Natural killer cell treated with Interleukin-12 subunit alpha and Interleukin-12 subunit beta and Interleukin-15 and Interleukin-18, amount 100 ng/mL, for 72 hours (primary cell): ENCODE measurements around the gene GUCY2D. TPM values are rescaled to one million over a fixed set of nuclear protein-coding genes. Genes with fewer than 3 reads are reported as not detected.
A peak's percentile ranks its signal among the peaks of the same experiment; 100 is the strongest.
"Not testable (repeated sequence)": the region's sequence is repeated elsewhere in the genome, so short reads cannot be mapped to it uniquely, and the experiment has no call there.

ENCODE experiments used
- ATAC-seq, 2 donors: fragments of 150-1000 bp; cut with Tn5 transposase in 1 of 2; sonication (Bioruptor Pico), chemical (Tn5 transposase) in 1 of 2; 2 replicates each; pipeline ENCODE4 v1.10.0; 2021
- DNase-seq: peaks from one replicate; pipeline ENCODE4 v3.0.0; 2022; ENCODE audit warnings: low spot score
- H3K27ac Mint-ChIP-seq, 2 donors: 1 replicate in 1 of 2; 2 replicates in 1 of 2; pipeline ENCODE4 v1.8.0; 2022; ENCODE audit warnings: mixed read lengths in 2 of 2, mild to moderate bottlenecking in 1 of 2, moderate library complexity in 1 of 2
- H3K27me3 Mint-ChIP-seq, 2 donors: 1 replicate in 1 of 2; 2 replicates in 1 of 2; pipeline ENCODE4 v1.8.0; 2022; ENCODE audit warnings: mixed read lengths in 2 of 2
- H3K36me3 Mint-ChIP-seq: one replicate; pipeline ENCODE4 v1.8.0; 2022; ENCODE audit warnings: mixed read lengths
- H3K4me1 Mint-ChIP-seq, 2 donors: 1 replicate in 1 of 2; 2 replicates in 1 of 2; pipeline ENCODE4 v1.8.0; 2022; ENCODE audit warnings: low read depth in 2 of 2, mixed read lengths in 2 of 2, mild to moderate bottlenecking in 1 of 2
- H3K4me3 Mint-ChIP-seq: one replicate; pipeline ENCODE4 v1.8.0; 2022; ENCODE audit warnings: mixed read lengths
- H3K9me3 Mint-ChIP-seq: 2 replicates; pipeline ENCODE4 v1.8.0; 2022; ENCODE audit warnings: mixed read lengths
- total RNA-seq, 2 donors: library from RNA; stranded (reverse); gene quantifications; one replicate each; pipeline ENCODE4 v1.2.3, GENCODE V29; 2022

GUCY2D gene
- total RNA-seq, result not detected

DNA sequence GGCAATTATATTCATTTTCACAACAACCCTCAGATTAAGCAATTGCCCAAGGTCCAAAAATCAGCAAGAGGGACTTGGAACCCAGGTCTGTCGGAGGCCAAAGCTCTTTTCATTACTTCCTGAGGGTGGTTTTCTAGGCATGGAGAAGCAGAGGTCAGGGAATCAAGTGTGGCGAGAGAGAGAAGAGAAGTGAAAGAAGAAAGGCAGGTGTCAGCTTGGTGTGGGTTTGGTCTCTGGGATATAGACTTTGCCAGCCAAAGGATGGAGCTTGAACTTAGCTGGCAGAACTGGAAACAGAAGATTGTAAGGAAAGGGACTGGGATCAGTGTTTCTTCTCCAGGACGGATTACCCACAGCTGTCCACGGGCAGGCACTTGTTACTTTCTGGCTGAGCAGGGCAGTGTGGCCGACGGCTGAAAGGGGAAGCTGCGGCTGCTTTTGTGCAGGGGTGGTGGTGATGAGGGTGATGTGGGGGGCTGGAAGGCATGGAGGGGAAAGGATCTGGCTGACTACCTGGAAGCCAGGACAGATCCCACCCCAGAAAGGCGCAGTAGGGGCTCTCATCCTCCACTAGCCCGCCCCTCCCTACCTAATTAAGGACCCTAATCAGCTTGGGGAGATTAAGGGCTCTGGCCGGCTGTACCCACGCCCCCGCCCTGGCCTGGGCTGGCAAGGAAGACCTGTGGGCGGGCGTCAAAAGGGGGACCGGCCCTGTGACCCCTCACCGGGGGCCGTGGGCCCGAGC, at the start of gene GUCY2D:
GUCY2D (plus strand) TSS at position 640 of the 745 bp plus-strand sequence. CDS start 433 bp downstream, outside the sequence.
- peaks cover 6 to 7% of the 10 kb centered on the region in 2 donors for H3K4me1 Mint-ChIP-seq
- ATAC-seq, result no peak
- no peak within 1 kb of the TSS for H3K27ac Mint-ChIP-seq
- peaks cover 34 to 44% of the 10 kb centered on the region in 2 donors for H3K27me3 Mint-ChIP-seq
- no peaks in the 10 kb centered on the region for H3K36me3 Mint-ChIP-seq
- H3K4me3 Mint-ChIP-seq, result peak within 1 kb of the TSS; percentile 33
- no peaks in the 10 kb centered on the region for H3K9me3 Mint-ChIP-seq
- no peak for DNase-seq

DNA sequence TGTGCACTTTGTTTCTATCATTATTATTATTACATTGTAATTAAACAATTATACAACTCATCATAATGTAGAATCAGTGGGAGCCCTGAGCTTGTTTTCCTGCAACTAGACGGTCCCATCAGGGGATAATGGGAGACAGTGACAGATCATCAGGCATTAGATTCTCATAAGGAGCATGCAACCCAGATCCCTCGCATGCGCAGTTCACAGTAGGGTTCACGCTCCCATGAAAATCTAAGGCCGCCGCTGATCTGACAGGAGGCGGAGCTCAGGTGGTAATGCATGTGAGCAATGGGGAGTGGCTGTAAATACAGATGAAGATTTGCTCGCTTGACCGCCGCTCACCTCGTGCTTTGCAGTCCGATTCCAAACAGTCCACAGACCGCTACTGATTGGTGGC, 49.1 kb upstream of the GUCY2D start:
- not testable (repeated sequence) for H3K9me3 Mint-ChIP-seq, H3K4me3 Mint-ChIP-seq, H3K27me3 Mint-ChIP-seq, DNase-seq, H3K4me1 Mint-ChIP-seq, ATAC-seq, H3K27ac Mint-ChIP-seq
- peaks cover 13% of the 10 kb centered on the region for H3K36me3 Mint-ChIP-seq

DNA sequence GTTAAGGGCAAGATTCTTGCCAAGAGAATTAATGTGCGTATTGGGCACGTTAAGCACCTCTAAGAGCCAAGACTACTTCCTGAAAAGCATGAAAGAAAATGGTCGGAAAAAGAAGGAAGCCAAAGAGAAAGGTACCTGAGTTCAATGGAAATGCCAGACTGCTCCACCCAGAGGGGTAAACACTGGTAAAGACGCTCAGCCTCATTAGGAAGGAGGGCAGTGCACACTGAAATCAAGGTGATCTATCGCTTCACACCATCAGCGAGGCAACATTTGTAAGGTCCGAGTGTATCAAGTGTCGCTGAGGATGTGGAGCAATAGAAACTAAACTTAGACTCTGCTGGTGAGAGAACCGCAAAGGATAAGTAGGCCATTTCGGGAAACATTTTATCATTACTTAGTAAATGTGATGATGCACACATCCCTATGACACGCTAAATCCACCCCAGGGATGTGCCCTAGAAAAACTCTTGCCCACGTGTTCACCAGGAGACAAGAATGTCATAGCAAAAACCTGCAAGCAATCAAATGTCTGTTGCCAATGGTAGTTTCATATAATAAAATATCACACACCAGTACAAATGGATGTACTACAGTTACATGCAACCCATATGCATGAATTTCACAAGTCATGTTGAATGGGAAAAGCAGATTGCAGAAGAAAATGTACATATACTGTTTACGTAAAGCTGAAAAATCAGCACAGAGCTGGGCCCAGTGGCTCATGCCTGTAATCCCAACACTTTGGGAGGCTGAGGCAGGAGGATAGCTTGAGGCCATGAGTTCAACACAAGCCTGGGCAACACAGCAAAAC, 46.8 kb upstream of the GUCY2D start:
- Mint-ChIP-seq H3K27me3 (peaks cover 0 to 2% of the 10 kb centered on the region in 2 donors), H3K9me3 (no peaks in the 10 kb centered on the region), H3K36me3 (no peaks in the 10 kb centered on the region), H3K4me3 (no peak overlapping the region), H3K4me1 (peaks cover 4 to 11% of the 10 kb centered on the region in 2 donors), H3K27ac (no peak overlapping the region)
- DNase-seq (no peak), ATAC-seq (no peak)

DNA sequence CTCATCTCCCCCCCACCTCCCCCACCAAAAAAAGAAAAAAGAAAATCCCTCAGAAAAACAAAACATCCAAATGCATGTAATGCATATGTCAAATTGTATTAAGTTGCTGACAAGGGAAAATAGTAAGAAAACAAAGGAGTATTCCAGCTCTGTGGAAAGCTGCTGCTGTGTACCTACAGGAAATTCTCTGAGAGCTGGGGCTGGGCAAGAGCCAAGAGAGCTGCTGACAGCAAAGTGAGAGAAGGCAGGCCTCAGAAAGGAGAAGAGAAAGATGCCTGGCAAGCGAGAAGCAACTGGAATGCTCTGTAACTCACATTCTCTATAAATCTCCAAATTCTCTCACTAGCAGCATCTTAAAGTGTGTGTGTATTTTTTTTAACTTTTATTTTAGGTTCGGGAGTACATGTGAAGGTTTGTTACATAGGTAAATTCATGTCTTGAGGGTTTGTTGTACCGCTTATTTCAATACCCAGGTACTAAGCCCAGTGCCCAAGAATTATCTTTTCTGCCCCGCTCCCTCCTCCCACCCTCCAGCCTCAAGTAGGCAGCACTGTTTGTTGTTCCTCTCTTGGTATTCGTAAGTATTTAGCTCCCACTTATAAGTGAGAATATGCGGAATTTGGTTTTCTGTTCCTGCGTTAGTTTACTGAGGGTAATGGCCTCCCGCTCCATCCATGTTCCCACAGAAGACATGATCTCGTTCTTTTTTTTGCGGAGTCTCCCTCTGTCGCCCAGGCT, 46.0 kb upstream of the GUCY2D start:
- DNase-seq (no peak), ATAC-seq (no peak)
- Mint-ChIP-seq H3K4me3 (no peak overlapping the region), H3K9me3 (no peaks in the 10 kb centered on the region), H3K36me3 (no peaks in the 10 kb centered on the region), H3K27me3 (peaks cover under 1 to 2% of the 10 kb centered on the region in 2 donors), H3K4me1 (peaks cover 2 to 8% of the 10 kb centered on the region in 2 donors), H3K27ac (no peak overlapping the region)

DNA sequence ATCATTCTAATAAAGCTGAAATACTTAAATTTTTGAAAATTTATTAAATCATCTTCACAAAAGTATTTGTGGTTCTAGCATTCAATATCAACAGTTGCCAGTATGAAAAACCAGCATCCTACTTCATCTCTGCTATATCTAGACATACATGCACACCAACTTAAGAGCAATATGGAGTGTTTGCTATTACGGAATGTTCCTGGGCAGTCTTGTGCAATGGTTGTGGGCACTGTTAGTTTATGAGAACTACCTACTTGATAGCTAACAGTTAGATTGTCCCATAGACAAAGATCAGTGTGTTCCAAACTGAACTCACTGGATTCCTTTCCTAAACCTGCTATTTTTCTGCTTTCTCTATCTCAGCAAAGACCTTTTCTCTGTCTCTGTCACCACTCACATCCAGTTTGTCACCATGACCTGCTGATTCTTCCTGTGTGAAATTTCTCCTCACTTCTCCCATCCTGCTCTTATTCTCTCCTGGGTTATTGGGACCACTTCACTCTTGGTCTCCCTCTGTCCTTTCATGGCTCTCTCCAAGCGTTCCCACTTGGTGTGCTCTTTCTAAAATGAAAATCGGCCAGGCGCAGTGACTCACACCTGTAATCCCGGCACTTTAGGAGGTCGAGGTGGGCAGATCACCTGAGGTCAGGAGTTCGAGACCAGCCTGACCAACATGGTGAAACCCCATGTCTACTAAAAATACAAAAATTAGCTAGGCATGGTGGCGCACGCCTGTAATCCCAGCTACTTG, 42.7 kb upstream of the GUCY2D start:
- no peaks in the 10 kb centered on the region for H3K36me3 Mint-ChIP-seq
- peak overlapping the region in 1 of 2 donors; percentile 17 for H3K27ac Mint-ChIP-seq
- no peaks in the 10 kb centered on the region for H3K9me3 Mint-ChIP-seq
- DNase-seq (no peak), ATAC-seq (no peak)
- peaks cover 2 to 8% of the 10 kb centered on the region in 2 donors for H3K27me3 Mint-ChIP-seq
- no peak overlapping the region for H3K4me3 Mint-ChIP-seq
- H3K4me1 Mint-ChIP-seq, result peaks cover 0 to 4% of the 10 kb centered on the region in 2 donors

DNA sequence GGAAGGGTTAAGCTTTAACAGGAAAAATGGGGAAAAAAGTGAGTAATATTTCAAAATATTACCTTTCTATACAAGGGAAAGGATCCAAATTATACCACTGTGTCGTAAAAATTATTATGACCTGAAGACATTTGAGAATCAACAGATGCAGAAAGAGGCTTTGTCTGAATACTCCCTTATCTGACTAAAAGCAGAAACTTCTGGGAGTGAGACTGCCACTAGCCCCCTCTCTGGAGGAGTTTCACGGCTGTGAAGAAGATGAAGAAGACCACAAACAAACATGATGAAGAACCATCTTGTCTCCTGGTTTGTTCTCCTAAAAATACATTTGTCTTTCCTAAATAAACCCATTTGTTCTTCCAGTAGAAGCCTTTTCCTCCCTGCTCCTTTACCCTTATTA, 41.0 kb upstream of the GUCY2D start:
- no peak for DNase-seq
- no peak for ATAC-seq
- Mint-ChIP-seq H3K4me3 (no peak overlapping the region), H3K27ac (no peak overlapping the region), H3K27me3 (peaks cover 2 to 8% of the 10 kb centered on the region in 2 donors), H3K36me3 (no peaks in the 10 kb centered on the region), H3K9me3 (no peaks in the 10 kb centered on the region), H3K4me1 (peaks cover 0 to 4% of the 10 kb centered on the region in 2 donors)

DNA sequence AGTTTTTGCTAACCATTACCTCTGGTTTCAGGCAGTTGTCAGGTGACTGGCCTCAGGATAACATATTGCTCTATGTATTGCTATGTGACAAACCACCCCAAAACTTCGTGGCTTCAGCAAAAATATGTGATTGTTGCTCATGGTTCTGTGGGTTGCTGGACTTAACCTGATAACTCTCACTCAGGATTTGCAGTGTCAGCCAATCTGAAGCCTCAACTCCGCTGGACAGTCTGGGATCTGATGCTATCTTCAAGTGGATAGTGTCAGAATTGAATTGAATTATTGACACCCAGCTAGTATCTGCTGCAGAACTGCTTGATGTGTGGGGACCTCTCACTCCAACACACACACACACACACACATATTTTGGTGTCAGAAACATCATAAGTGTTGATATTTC, 34.7 kb upstream of the GUCY2D start:
- no peak overlapping the region for H3K27ac Mint-ChIP-seq
- no peaks in the 10 kb centered on the region for H3K9me3 Mint-ChIP-seq
- H3K4me3 Mint-ChIP-seq, result no peak overlapping the region
- no peaks in the 10 kb centered on the region for H3K36me3 Mint-ChIP-seq
- ATAC-seq, result no peak
- no peak for DNase-seq
- H3K27me3 Mint-ChIP-seq, result peaks cover 2 to 7% of the 10 kb centered on the region in 2 donors
- no peaks in the 10 kb centered on the region for H3K4me1 Mint-ChIP-seq

DNA sequence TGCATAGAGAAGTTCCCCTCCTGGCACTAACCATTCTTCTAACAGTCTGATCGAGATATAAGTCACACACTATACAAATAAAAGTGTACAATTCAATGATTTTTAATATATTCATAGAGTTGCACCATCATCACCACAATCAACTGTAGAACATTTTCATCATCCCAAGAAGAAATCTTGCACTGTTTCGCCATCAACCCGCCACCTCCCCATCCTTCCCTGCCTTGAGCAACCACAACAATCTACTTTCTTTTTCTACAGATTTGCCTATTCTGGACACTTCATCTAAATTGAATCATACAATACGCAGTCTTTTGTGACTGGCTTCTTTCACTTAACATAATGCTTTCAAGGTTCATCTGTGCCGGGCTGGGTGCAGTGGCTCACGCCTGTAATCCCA, 33.0 kb upstream of the GUCY2D start:
- no peak overlapping the region for H3K4me3 Mint-ChIP-seq
- H3K36me3 Mint-ChIP-seq, result peaks cover 3% of the 10 kb centered on the region
- H3K4me1 Mint-ChIP-seq, result no peaks in the 10 kb centered on the region
- no peak for DNase-seq
- no peak overlapping the region for H3K27ac Mint-ChIP-seq
- H3K9me3 Mint-ChIP-seq, result peaks cover 2% of the 10 kb centered on the region
- peaks cover 2 to 12% of the 10 kb centered on the region in 2 donors for H3K27me3 Mint-ChIP-seq
- peak; percentile 56 to 60 for ATAC-seq

DNA sequence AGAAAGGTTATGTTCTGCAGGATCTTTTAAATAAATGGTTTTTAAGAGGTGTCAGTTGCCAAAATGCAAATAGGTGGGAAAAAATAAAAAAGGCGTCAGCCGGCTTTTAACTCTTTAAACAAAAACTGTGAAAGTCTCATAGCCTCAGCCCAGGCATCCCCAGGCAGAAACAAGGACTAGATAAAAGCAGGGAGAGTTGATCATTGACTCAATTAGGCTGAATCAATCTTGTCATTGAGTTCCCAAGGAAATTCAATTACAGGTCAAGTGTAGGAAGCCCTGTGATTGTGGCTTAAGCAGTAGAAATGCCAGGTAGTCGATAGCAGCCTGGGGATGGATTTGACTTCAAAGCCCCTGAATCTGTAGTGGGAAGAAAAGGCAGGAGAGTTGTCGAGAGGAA, 30.8 kb upstream of the GUCY2D start:
- Mint-ChIP-seq H3K9me3 (peaks cover 4% of the 10 kb centered on the region), H3K27me3 (peaks cover 5 to 17% of the 10 kb centered on the region in 2 donors), H3K27ac (no peak overlapping the region), H3K36me3 (peaks cover 12% of the 10 kb centered on the region), H3K4me1 (no peaks in the 10 kb centered on the region), H3K4me3 (no peak overlapping the region)
- ATAC-seq, result no peak
- DNase-seq, result no peak

DNA sequence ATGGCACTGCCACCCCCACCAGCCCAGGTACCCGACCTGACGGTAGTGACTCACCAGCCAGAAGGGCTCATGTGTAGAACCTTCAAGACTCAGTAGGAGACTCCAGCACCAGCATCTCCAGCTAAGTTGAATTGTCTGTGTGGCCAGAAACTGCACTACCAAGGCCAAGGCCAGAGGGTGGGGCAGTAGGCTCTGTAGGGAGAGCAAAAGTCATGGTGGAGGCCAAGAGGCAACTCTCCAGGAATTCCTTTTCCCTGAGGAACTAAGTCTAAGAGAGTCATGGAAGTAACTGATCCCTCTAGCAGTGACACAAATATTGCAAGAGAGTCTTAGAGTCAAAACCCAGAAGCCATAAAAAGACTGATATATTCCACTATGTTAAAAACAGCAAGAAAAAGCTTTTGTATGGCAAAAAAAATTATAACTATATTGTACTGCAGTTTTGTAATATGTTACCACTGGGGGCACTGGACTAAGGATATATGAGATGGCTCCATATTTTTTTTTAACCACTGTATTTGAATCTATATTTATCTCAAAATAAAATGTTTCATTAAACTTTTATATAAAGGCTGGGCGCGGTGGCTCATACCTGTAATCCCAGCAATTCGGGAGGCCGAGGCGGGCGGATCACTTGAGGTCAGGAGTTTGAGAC, 30.2 kb upstream of the GUCY2D start:
- Mint-ChIP-seq H3K27ac (no peak overlapping the region), H3K9me3 (peaks cover 4% of the 10 kb centered on the region)

DNA sequence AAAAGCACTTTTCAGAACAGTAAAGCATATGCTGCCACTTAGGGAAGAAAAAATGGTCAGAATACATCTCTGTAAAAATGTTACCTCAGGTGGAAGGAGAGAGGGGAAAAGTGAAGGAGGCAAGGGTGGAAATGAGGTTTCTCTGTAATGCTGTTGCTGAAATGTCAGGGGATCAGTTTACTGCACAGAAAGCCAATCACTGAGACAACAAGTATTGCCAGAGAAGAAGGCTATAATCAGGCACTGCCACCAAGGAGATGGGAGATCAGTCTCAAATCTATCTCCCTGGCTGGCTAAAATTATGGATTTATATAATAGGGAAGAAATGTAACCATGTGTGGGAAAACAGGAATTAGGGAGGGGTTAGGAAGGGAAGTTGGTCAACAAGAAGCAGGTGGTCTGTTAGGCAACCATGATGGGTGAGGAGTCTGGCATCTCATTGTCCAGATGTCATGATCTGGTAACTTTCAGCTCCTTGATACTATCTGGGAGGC, 27.7 kb upstream of the GUCY2D start:
- no peak overlapping the region for H3K27ac Mint-ChIP-seq
- H3K27me3 Mint-ChIP-seq, result peaks cover 7 to 31% of the 10 kb centered on the region in 2 donors
- peaks cover 12% of the 10 kb centered on the region for H3K36me3 Mint-ChIP-seq
- peaks cover 4% of the 10 kb centered on the region for H3K9me3 Mint-ChIP-seq
- no peak overlapping the region for H3K4me3 Mint-ChIP-seq
- H3K4me1 Mint-ChIP-seq, result no peaks in the 10 kb centered on the region
- no peak for ATAC-seq
- DNase-seq, result no peak

More for the DNA sequence above, 30.2 kb upstream of the GUCY2D start:
- peaks cover 5 to 23% of the 10 kb centered on the region in 2 donors for H3K27me3 Mint-ChIP-seq
- DNase-seq (no peak), ATAC-seq (no peak)
- H3K36me3 Mint-ChIP-seq, result peaks cover 12% of the 10 kb centered on the region
- no peaks in the 10 kb centered on the region for H3K4me1 Mint-ChIP-seq
- no peak overlapping the region for H3K4me3 Mint-ChIP-seq

DNA sequence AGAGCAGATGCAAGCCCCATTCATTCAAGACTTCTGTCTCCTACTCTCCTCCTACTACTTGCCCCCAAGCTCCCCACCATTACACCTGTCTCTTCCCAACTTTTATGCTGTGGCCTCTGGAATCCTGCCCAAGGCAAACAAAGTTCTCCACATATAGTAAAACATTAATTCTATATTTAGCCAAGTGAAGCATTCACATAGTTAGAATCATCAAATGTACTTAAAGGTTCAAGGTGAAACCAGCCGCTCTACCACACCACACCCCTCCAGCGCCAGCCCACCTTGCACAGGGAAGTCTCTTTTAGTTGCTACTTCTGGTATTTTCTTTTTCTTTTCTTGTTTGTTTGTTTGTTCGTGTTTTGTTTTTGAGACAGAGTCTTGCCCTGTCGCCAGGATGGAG, 25.4 kb upstream of the GUCY2D start:
- DNase-seq, result no peak
- no peak for ATAC-seq
- Mint-ChIP-seq H3K27me3 (peaks cover 5 to 23% of the 10 kb centered on the region in 2 donors), H3K4me3 (no peak overlapping the region), H3K27ac (no peak overlapping the region), H3K36me3 (peaks cover 12% of the 10 kb centered on the region), H3K4me1 (no peaks in the 10 kb centered on the region), H3K9me3 (peaks cover 4% of the 10 kb centered on the region)
